Spleen (tissue), 11 donors: Measurements from ENCODE around the gene ALG14. TPM values are rescaled to one million over a fixed set of nuclear protein-coding genes. Genes with fewer than 3 reads are reported as not detected.
A peak's percentile ranks its signal among the peaks of the same experiment; 100 is the strongest.

ENCODE experiments used
- DNase-seq: peaks from one replicate; pipeline ENCODE4 v3.0.0-alpha.2; 2020
- H3K27ac ChIP-seq, 8 donors: fragments of 200-600 bp; sonication (generic) in 7 of 8; 1 replicate in 4 of 8; 2 replicates in 4 of 8; pipeline versions ENCODE4 v1.5.0 to v1.8.0; 2016 to 2021; ENCODE audit warnings: inconsistent platforms in 4 of 8, mild to moderate bottlenecking in 4 of 8, moderate library complexity in 1 of 8
- H3K27me3 ChIP-seq, 7 donors: fragments of 200-600 bp; sonication (generic) in 6 of 7; replicated peaks in 1 of 7; 1 replicate in 4 of 7; 2 replicates in 3 of 7; pipeline versions ENCODE4 v1.5.0 to v1.8.0; 2016 to 2021; ENCODE audit warnings: inconsistent platforms in 3 of 7, mild to moderate bottlenecking in 1 of 7
- H3K36me3 ChIP-seq, 6 donors: fragments of 200-600 bp; sonication (generic) in 5 of 6; 1 replicate in 4 of 6; 2 replicates in 2 of 6; pipeline versions ENCODE4 v1.5.0 to v1.8.0; 2016 to 2021; ENCODE audit warnings: inconsistent platforms in 2 of 6
- H3K4me1 ChIP-seq, 6 donors: fragments of 200-600 bp; sonication (generic) in 5 of 6; 1 replicate in 3 of 6; 2 replicates in 3 of 6; pipeline versions ENCODE4 v1.5.0 to v1.8.0; 2016 to 2021; ENCODE audit warnings: inconsistent platforms in 3 of 6
- H3K4me3 ChIP-seq, 8 donors: fragments of 200-600 bp; sonication (generic) in 7 of 8; 1 replicate in 4 of 8; 2 replicates in 4 of 8; pipeline versions ENCODE4 v1.5.0 to v1.8.0; 2016 to 2021; ENCODE audit warnings: inconsistent platforms in 4 of 8, mild to moderate bottlenecking in 4 of 8, moderate library complexity in 2 of 8
- H3K9me3 ChIP-seq, 8 donors: fragments of 200-600 bp; sonication (generic) in 7 of 8; 1 replicate in 4 of 8; 2 replicates in 4 of 8; pipeline versions ENCODE4 v1.5.0 to v1.8.0; 2016 to 2021; ENCODE audit warnings: inconsistent platforms in 4 of 8
- CTCF ChIP-seq, 11 experiments: fragments of 200-600 bp in 7 of 11; fragments of 450-650 bp in 4 of 11; sonication (generic) in 4 of 11; IDR thresholded peaks in 8 of 11; conservative IDR thresholded peaks in 3 of 11; 1 replicate in 7 of 11; 2 replicates in 4 of 11; pipeline versions ENCODE4 v1.4.0 to v1.8.0; 2016 to 2021; ENCODE audit warnings: antibody characterized with exemption in 11 of 11, inconsistent platforms in 4 of 11, mild to moderate bottlenecking in 1 of 11
- POLR2A ChIP-seq, 3 donors: fragments of 450-650 bp; IDR thresholded peaks; one replicate each; pipeline ENCODE4 v1.5.1; 2017; ENCODE audit warnings: antibody characterized with exemption in 3 of 3, mild to moderate bottlenecking in 1 of 3
- POLR2AphosphoS5 ChIP-seq, 3 donors: sonication (generic); formaldehyde crosslinking; IDR thresholded peaks; one replicate each; pipeline ENCODE4 v1.5.1; 2017; ENCODE audit warnings: antibody characterized with exemption in 3 of 3
- WGBS, 5 donors: extraction: QIAGEN DNeasy Blood & Tissue Kit in 3 of 5; methylation state at CpG; one replicate each; pipeline versions ENCODE4 v1.1.5 to v1.1.7; 2013 to 2018; 5-methylcytosine and 5-hydroxymethylcytosine counted together
- intact Hi-C: fragments of 100-400 bp; cut with DNase I; formaldehyde crosslinking; loops from one replicate; pipeline ENCODE4 v1.15.0; 2023; ENCODE audit warnings: low total_unique reads
- polyA plus RNA-seq, 3 donors: library from polyadenylated mRNA; stranded (reverse); fragments of 200-250 nt; gene quantifications; one replicate each; pipeline ENCODE4 v1.2.1, GENCODE V29; 2013
- total RNA-seq, 7 donors: library from RNA; depleted of rRNA in 3 of 7; stranded (reverse); fragments of >200 nt in 3 of 7; fragmentation: NEBNext Ultra II Directional in 4 of 7; extraction: Animal tissue kit (Norgen Biotek cat#: 25700) in 4 of 7; gene quantifications; one replicate each; pipeline versions ENCODE4 v1.1.0 to v1.2.1, GENCODE V29; 2016 to 2021
- donor health status: healthy with polysubstance abuse.
- donor health status: DM: no; HTN: no; CAD: no; lungs with moderate emphysema.
- donor health status: DM: no; HTN: no; CAD: no.
- donor health status: Bipolar disorder and iron deficiency.
- donor health status: healthy.
- donor health status: DM: no; HTN: no; CAD: no.
- donor health status: DM: yes; HTN: yes; CAD: no.

The ALG14 gene
- total and polyA plus RNA-seq, 10 donors, result 0.78 to 6.0 (median 1.2) TPM

DNA sequence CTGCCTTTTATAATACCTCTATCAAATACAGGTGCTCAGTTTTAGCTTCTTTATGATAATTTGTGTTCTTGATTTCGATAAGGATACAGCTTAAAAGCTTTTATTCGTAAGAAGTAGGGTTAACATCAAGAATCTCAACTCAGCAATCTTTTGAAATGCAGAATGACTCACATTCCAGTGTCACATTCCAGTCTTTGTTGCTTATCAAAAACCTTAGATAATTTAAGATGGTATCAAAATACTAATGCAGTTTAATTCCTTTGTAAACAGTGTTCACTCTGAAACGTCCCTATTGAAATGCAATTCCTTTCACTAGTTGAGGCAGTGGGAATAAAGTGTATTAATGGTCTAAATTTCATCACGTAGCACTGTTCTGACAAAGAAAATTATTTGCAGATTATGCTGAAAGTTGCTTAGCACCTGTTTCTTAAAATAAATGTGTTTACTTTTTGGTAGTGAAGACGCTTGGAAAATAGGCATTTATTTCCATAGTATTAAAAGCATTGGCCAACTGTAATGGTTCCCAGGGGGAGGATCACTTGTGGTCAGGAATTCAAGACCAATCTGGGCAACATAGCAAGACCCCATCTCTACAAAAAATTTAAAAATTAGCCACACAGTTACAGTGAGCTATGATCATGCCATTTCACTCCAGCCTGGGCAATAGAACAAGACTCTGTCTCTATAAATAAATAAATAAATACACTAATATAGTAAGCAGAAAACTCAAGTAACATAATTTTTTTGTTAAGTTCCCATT is 135.7 kb downstream of the ALG14 start:
- Histone ChIP-seq H3K9me3 (no peaks in the 10 kb centered on the region), H3K4me1 (peaks cover 0 to 16% (median 1%) of the 10 kb centered on the region in 6 donors), H3K36me3 (no peaks in the 10 kb centered on the region), H3K27me3 (no peaks in the 10 kb centered on the region), H3K27ac (no peak overlapping the region), H3K4me3 (no peak overlapping the region)
- 72 to 87% (median 83%) methylated on average over 5 of the region's 5 CpGs for WGBS, 5 donors
- TF ChIP-seq POLR2A (IDR thresholded peaks at IDR 0.05), result no peak
- intact Hi-C loops, result no loop called here
- DNase-seq, result no peak

GRCh38 chr1:94935476-94935875 is 137.3 kb downstream of the ALG14 start:
- no peak for DNase-seq
- Histone ChIP-seq H3K36me3 (no peaks in the 10 kb centered on the region), H3K27ac (peak overlapping the region in 2 of 8 donors; percentile 7 to 46), H3K4me3 (no peak overlapping the region), H3K9me3 (no peaks in the 10 kb centered on the region), H3K4me1 (peaks cover 0 to 16% (median 1%) of the 10 kb centered on the region in 6 donors), H3K27me3 (no peaks in the 10 kb centered on the region)
- 47 to 56% (median 53%) methylated on average over 1 of the region's 1 CpG for WGBS, 5 donors
- intact Hi-C loops, result no loop called here
- TF ChIP-seq POLR2A (IDR thresholded peaks at IDR 0.05) (no peak), POLR2AphosphoS5 (IDR thresholded peaks at IDR 0.05) (no peak), CTCF (IDR thresholded peaks at IDR 0.05 in 8 of 11, conservative IDR thresholded peaks at IDR 0.05 in 3 of 11) (no peak)

- TF ChIP-seq POLR2AphosphoS5 (IDR thresholded peaks at IDR 0.05), result no peak
- Histone ChIP-seq H3K36me3 (no peaks in the 10 kb centered on the region), H3K27me3 (no peaks in the 10 kb centered on the region), H3K9me3 (no peaks in the 10 kb centered on the region), H3K4me1 (peaks cover 0 to 16% (median 1%) of the 10 kb centered on the region in 6 donors), H3K4me3 (no peak overlapping the region), H3K27ac (no peak overlapping the region)
- no peak for DNase-seq
- intact Hi-C loops, result no loop called here
- 90 to 98% (median 95%) methylated on average over 1 of the region's 1 CpG for WGBS, 5 donors
Measured at GRCh38 chr1:94935034-94935433, 137.7 kb downstream of the ALG14 start.

- TF ChIP-seq POLR2AphosphoS5 (IDR thresholded peaks at IDR 0.05), result no peak
- TF ChIP-seq POLR2A (IDR thresholded peaks at IDR 0.05), result no peak
- TF ChIP-seq CTCF (IDR thresholded peaks at IDR 0.05 in 8 of 11, conservative IDR thresholded peaks at IDR 0.05 in 3 of 11), result no peak
- intact Hi-C loops, result no loop called here
- 82 to 89% (median 87%) methylated on average over 2 of the region's 2 CpGs for WGBS, 5 donors
- H3K27me3 ChIP-seq, result no peaks in the 10 kb centered on the region
- no peak overlapping the region for H3K4me3 ChIP-seq
- H3K9me3 ChIP-seq, result no peaks in the 10 kb centered on the region
- H3K4me1 ChIP-seq, result peaks cover 0 to 16% (median 2%) of the 10 kb centered on the region in 6 donors
- no peaks in the 10 kb centered on the region for H3K36me3 ChIP-seq
- DNase-seq, result no peak
- H3K27ac ChIP-seq, result no peak overlapping the region
Measured at GRCh38 chr1:94934551-94934950, 138.2 kb downstream of the ALG14 start.

- intact Hi-C loops, result no loop called here
- no peak overlapping the region for H3K27ac ChIP-seq
- no peak for DNase-seq
- peaks cover 4 to 39% (median 19%) of the 10 kb centered on the region in 6 donors for H3K4me1 ChIP-seq
- WGBS, 5 donors, result 88 to 96% (median 92%) methylated on average over 7 of the region's 7 CpGs
- no peaks in the 10 kb centered on the region for H3K9me3 ChIP-seq
- TF ChIP-seq CTCF (IDR thresholded peaks at IDR 0.05 in 8 of 11, conservative IDR thresholded peaks at IDR 0.05 in 3 of 11) (no peak), POLR2A (IDR thresholded peaks at IDR 0.05) (no peak), POLR2AphosphoS5 (IDR thresholded peaks at IDR 0.05) (no peak)
- H3K4me3 ChIP-seq, result no peak overlapping the region
- H3K27me3 ChIP-seq, result peaks cover 0 to 26% (median 11%) of the 10 kb centered on the region in 7 donors
- H3K36me3 ChIP-seq, result no peaks in the 10 kb centered on the region
Measured at GRCh38 chr1:94931254-94931841, 141.4 kb downstream of the ALG14 start.
